ENCODE measurements around the gene OVAAL.

DNA sequence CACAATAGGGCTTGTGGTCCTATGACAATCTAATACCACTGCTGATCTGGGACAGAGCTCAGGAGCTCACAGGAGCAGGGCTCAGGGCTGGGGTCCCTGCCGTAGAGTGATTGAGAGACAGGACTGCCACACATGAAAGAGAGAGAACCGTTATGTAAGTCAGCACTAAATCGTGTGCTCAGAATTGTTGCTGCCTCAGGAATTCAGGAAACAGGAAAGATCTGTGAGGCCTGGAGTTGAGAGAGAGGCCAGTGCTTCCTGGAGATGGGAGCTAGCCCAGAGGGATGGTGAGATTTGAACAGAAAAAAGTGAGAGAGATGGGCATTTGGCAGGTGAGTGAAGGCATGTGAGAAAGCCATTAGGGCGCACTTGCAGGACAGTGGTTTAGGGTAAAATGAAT is 38.9 kb upstream of the OVAAL start:
- TF ChIP-seq, protein P1, sequence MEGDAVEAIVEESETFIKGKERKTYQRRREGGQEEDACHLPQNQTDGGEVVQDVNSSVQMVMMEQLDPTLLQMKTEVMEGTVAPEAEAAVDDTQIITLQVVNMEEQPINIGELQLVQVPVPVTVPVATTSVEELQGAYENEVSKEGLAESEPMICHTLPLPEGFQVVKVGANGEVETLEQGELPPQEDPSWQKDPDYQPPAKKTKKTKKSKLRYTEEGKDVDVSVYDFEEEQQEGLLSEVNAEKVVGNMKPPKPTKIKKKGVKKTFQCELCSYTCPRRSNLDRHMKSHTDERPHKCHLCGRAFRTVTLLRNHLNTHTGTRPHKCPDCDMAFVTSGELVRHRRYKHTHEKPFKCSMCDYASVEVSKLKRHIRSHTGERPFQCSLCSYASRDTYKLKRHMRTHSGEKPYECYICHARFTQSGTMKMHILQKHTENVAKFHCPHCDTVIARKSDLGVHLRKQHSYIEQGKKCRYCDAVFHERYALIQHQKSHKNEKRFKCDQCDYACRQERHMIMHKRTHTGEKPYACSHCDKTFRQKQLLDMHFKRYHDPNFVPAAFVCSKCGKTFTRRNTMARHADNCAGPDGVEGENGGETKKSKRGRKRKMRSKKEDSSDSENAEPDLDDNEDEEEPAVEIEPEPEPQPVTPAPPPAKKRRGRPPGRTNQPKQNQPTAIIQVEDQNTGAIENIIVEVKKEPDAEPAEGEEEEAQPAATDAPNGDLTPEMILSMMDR (conservative IDR thresholded peaks at IDR 0.05) = no peak
- no peak for TF ChIP-seq ZFX (IDR thresholded peaks at IDR 0.05)
